Spleen (tissue), 7 donors: ENCODE measurements around the gene SCFD2.

Source experiments
- POLR2A ChIP-seq, 3 donors: fragments of 450-650 bp; IDR thresholded peaks; one replicate each; pipeline ENCODE4 v1.5.1; 2017; ENCODE audit warnings: antibody characterized with exemption in 3 of 3, mild to moderate bottlenecking in 1 of 3
- POLR2AphosphoS5 ChIP-seq, 3 donors: sonication (generic); formaldehyde crosslinking; IDR thresholded peaks; one replicate each; pipeline ENCODE4 v1.5.1; 2017; ENCODE audit warnings: antibody characterized with exemption in 3 of 3
- TF ChIP-seq, protein P1 (sequence below), 11 experiments: fragments of 200-600 bp in 7 of 11; fragments of 450-650 bp in 4 of 11; sonication (generic) in 4 of 11; IDR thresholded peaks in 8 of 11; conservative IDR thresholded peaks in 3 of 11; 1 replicate in 7 of 11; 2 replicates in 4 of 11; pipeline versions ENCODE4 v1.4.0 to v1.8.0; 2016 to 2021; ENCODE audit warnings: antibody characterized with exemption in 11 of 11, inconsistent platforms in 4 of 11, mild to moderate bottlenecking in 1 of 11
- donor health status: DM: no; HTN: no; CAD: no; lungs with moderate emphysema.
- donor health status: DM: no; HTN: no; CAD: no.
- donor health status: DM: no; HTN: no; CAD: no.

DNA sequence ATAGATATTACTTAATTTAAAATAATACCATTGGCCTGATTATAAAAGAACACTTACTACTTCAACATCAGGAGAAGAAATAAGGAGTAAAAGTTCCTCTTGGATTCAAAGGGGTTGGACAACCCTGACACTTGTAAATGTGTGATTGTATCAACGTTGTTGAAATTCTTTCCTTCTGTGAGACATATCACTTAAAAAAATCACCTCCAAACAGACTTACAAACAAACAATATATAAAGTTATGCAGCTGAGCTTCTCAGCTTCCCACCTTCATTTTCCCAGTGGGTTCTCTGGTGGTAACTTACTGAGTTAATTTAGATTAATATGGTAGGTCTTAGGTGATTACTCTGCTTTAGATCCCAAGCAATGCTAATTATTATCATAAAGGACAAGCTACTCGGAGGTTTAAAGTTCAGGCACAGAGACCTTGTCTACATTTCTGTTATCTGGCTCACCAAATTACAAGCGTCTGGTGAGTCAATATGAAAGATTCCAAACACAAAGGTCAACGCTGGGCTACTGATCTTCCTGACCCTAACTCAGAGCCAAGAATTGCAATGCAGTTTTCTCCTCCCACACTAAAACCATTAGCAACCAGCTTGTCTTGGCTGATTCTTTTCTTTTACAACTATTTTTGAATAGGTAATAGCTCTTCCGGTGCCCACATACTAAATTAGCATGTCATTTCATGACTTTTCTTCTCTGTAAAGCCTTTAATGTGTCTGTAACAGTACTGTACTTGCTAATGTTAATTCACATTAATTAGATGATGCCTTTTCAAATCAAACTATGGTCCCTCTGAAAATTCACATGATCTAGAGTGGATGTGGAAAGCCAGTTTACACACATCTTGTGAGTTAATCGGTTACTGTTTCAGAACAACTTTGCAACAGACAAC is 346.1 kb downstream of the SCFD2 start:
- TF ChIP-seq, protein P1, sequence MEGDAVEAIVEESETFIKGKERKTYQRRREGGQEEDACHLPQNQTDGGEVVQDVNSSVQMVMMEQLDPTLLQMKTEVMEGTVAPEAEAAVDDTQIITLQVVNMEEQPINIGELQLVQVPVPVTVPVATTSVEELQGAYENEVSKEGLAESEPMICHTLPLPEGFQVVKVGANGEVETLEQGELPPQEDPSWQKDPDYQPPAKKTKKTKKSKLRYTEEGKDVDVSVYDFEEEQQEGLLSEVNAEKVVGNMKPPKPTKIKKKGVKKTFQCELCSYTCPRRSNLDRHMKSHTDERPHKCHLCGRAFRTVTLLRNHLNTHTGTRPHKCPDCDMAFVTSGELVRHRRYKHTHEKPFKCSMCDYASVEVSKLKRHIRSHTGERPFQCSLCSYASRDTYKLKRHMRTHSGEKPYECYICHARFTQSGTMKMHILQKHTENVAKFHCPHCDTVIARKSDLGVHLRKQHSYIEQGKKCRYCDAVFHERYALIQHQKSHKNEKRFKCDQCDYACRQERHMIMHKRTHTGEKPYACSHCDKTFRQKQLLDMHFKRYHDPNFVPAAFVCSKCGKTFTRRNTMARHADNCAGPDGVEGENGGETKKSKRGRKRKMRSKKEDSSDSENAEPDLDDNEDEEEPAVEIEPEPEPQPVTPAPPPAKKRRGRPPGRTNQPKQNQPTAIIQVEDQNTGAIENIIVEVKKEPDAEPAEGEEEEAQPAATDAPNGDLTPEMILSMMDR (IDR thresholded peaks at IDR 0.05 in 8 of 11, conservative IDR thresholded peaks at IDR 0.05 in 3 of 11): no peak
- TF ChIP-seq POLR2AphosphoS5 (IDR thresholded peaks at IDR 0.05): no peak
- TF ChIP-seq POLR2A (IDR thresholded peaks at IDR 0.05): no peak
